Body of pancreas (tissue), 4 donors: ENCODE data around the gene DMAC2.
"Not testable (repeated sequence)": the region's sequence is repeated elsewhere in the genome, so short reads cannot be mapped to it uniquely, and the experiment has no call there.

Experiments used
- CTCF ChIP-seq, 7 experiments: fragments of 450-650 bp in 4 of 7; fragments of 200-600 bp in 3 of 7; sonication (generic) in 3 of 7; IDR thresholded peaks; one replicate each; pipeline ENCODE4 v1.5.1; 2016 to 2019; ENCODE audit warnings: antibody characterized with exemption in 7 of 7
- POLR2A ChIP-seq, 3 donors: fragments of 450-650 bp; IDR thresholded peaks; one replicate each; pipeline ENCODE4 v1.6.1; 2016; ENCODE audit warnings: antibody characterized with exemption in 3 of 3, mild to moderate bottlenecking in 2 of 3

- not testable (repeated sequence) for TF ChIP-seq CTCF, POLR2A (IDR thresholded peaks at IDR 0.05)
Observed at GRCh38 chr19:41435376-41435775, 4.3 kb downstream of the DMAC2 start.
